Measurements from ENCODE around the gene C6orf120. TPM values are rescaled to one million over a fixed set of nuclear protein-coding genes. Genes with fewer than 3 reads are reported as not detected.

C6orf120 gene
- total and polyA plus RNA-seq, 2 donors (not counting 1 experiment from before 2014, with no cell fraction given): 9.7 to 27.1 TPM

DNA sequence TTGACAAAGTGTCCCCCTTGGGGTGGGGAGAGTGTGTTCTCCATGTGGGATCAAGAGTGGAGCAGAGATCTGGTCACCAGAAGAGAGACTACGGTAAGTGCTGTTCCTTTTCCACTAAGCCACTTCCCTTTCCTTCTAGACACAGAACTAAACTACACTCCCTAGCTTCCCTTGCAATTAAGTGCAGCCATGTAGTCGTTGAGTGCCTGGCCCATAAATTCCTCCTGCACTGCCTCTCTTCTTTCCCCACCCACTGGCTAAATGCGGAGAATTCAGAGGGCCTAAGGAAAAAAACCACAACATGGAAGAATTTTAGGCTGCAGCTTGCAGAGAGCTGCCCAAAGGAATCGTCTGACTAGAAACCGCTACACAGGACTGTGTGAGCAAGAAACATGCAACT, 1.6 kb upstream of the C6orf120 start:
- peaks cover 45% of the 10 kb centered on the region for H3K79me2 ChIP-seq (ENCODE audit: control insufficient read depth, insufficient read depth, low read length)
- ChIA-PET CTCF (interaction anchor here (1.5 kb wide), 1 partner anchor 279 kb away, joined by 3 read pairs; no protein-coding TSS in a partner anchor), POLR2A (interaction anchor here (3.0 kb wide), 1 partner anchor 51 kb away, joined by 20 read pairs; the partner anchor contains the start of genes DYNLT2 and ERMARD)
- no peak for TF ChIP-seq EZH2 (IDR thresholded peaks at IDR 0.05; ENCODE audit: borderline replicate concordance, insufficient read depth, low read depth, low read length, poor library complexity, severe bottlenecking)
- TF ChIP-seq, protein P1, sequence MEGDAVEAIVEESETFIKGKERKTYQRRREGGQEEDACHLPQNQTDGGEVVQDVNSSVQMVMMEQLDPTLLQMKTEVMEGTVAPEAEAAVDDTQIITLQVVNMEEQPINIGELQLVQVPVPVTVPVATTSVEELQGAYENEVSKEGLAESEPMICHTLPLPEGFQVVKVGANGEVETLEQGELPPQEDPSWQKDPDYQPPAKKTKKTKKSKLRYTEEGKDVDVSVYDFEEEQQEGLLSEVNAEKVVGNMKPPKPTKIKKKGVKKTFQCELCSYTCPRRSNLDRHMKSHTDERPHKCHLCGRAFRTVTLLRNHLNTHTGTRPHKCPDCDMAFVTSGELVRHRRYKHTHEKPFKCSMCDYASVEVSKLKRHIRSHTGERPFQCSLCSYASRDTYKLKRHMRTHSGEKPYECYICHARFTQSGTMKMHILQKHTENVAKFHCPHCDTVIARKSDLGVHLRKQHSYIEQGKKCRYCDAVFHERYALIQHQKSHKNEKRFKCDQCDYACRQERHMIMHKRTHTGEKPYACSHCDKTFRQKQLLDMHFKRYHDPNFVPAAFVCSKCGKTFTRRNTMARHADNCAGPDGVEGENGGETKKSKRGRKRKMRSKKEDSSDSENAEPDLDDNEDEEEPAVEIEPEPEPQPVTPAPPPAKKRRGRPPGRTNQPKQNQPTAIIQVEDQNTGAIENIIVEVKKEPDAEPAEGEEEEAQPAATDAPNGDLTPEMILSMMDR (IDR thresholded peaks at IDR 0.05): no peak
- 52% methylated on average over 3 of the region's 5 CpGs for WGBS (ENCODE audit: insufficient coverage)
- Mint-ChIP-seq H3K9me3 (ENCODE audit: insufficient read depth) (no peaks in the 10 kb centered on the region), H3K27ac (peak overlapping the region; percentile 63), H3K27me3 (no peaks in the 10 kb centered on the region), H3K4me3 (peak overlapping the region; percentile 21), H3K4me1 (peaks cover 37% of the 10 kb centered on the region)
- no peak overlapping the region for H2AFZ ChIP-seq (ENCODE audit: insufficient read depth, low read depth, low read length, poor library complexity, severe bottlenecking)
- H3K4me2 ChIP-seq (replicated peaks; ENCODE audit: low read depth, low read length, poor library complexity, severe bottlenecking): peak overlapping the region; percentile 85
- intact Hi-C loops (cut with micrococcal nuclease): loop anchor here (2.0 to 10.0 kb wide), 2 partner anchors 115 to 487 kb away; no protein-coding TSS in a partner anchor
- no peak for ATAC-seq (ENCODE audit: low read depth)
- no peaks in the 10 kb centered on the region for H3K27me3 ChIP-seq (replicated peaks in 1 of 4; ENCODE audit: control extremely low read depth in 1 of 4, control insufficient read depth in 3 of 4, insufficient read depth in 4 of 4, low read length in 3 of 4)
- H3K4me1 ChIP-seq (ENCODE audit: control insufficient read depth in 2 of 2, insufficient read depth in 2 of 2, low read length in 2 of 2): peaks cover 23 to 33% of the 10 kb centered on the region in 2 donors
- H3K9me3 ChIP-seq (ENCODE audit: control extremely low read depth in 1 of 3, control insufficient read depth in 2 of 3, insufficient read depth in 1 of 3, low read length in 2 of 3): peaks cover 0 to 13% (median 3%) of the 10 kb centered on the region in 3 donors
- H3K36me3 ChIP-seq (replicated peaks in 1 of 2; ENCODE audit: control extremely low read depth in 1 of 2, control insufficient read depth in 1 of 2, extremely low read depth in 1 of 2, insufficient read depth in 2 of 2, low read length in 1 of 2): peaks cover 6 to 7% of the 10 kb centered on the region in 2 experiments
- no peaks in the 10 kb centered on the region for H4K20me1 ChIP-seq (ENCODE audit: control insufficient read depth, insufficient read depth, low read length, poor library complexity, severe bottlenecking)
- no peak for DNase-seq
- H3K9ac ChIP-seq (ENCODE audit: low read length): no peak overlapping the region
- no peak overlapping the region for H3K4me3 ChIP-seq (ENCODE audit: control extremely low read depth in 1 of 5, extremely low read depth in 1 of 5, insufficient read depth in 1 of 5, low read depth in 2 of 5, low read length in 4 of 5)
- no peak overlapping the region for H3K27ac ChIP-seq (ENCODE audit: low read length in 2 of 2)

DNA sequence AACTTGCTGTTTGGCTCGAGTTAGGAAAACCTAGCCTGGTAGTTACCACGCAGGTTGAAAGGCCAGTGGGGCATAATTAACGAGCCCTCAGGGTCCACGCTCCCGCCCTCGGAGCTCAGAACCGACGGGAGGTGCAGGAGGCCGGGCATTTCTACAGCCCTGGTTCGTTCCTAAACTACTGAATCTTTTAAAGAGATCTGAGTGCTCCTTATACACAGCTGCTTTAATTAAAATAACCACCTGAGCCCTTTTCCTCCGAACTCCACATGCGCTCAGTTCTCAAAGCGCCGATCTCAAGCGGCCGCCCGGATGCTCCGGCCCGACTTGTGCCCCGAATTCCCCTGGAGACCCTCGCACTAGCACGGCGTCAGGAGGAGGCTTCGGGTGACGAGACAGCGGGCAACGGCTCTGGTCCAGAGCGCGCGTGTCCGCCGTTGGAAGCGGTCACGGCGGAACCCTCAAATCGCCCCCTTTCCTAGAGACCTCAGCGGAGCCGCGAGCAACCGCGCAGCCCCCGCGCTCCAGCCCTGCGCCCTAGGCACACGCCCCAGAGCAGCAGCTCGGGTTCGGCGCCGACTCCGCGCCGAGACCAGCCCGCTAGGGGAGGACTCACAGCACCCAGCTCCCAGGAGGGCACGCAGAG, 494 bp upstream of the C6orf120 start:
- WGBS (ENCODE audit: insufficient coverage): under 1% methylated on average over 54 of the region's 54 CpGs
- Histone ChIP-seq H4K20me1 (ENCODE audit: control insufficient read depth, insufficient read depth, low read length, poor library complexity, severe bottlenecking) (no peaks in the 10 kb centered on the region), H3K27ac (ENCODE audit: low read length in 2 of 2) (peak overlapping the region; percentile 86 to 95), H3K27me3 (replicated peaks in 1 of 4; ENCODE audit: control extremely low read depth in 1 of 4, control insufficient read depth in 3 of 4, insufficient read depth in 4 of 4, low read length in 3 of 4) (no peaks in the 10 kb centered on the region), H3K4me2 (replicated peaks; ENCODE audit: low read depth, low read length, poor library complexity, severe bottlenecking) (peak overlapping the region; percentile 85), H3K36me3 (replicated peaks in 1 of 2; ENCODE audit: control extremely low read depth in 1 of 2, control insufficient read depth in 1 of 2, extremely low read depth in 1 of 2, insufficient read depth in 2 of 2, low read length in 1 of 2) (peaks cover 6 to 7% of the 10 kb centered on the region in 2 experiments), H3K4me3 (ENCODE audit: control extremely low read depth in 1 of 5, extremely low read depth in 1 of 5, insufficient read depth in 1 of 5, low read depth in 2 of 5, low read length in 4 of 5) (peak overlapping the region; percentile 59 to 95 (median 85)), H2AFZ (ENCODE audit: insufficient read depth, low read depth, low read length, poor library complexity, severe bottlenecking) (peak overlapping the region; percentile 97), H3K9ac (ENCODE audit: low read length) (peak overlapping the region; percentile 92), H3K79me2 (ENCODE audit: control insufficient read depth, insufficient read depth, low read length) (peaks cover 40% of the 10 kb centered on the region), H3K4me1 (ENCODE audit: control insufficient read depth in 2 of 2, insufficient read depth in 2 of 2, low read length in 2 of 2) (peaks cover 25 to 41% of the 10 kb centered on the region in 2 donors), H3K9me3 (ENCODE audit: control extremely low read depth in 1 of 3, control insufficient read depth in 2 of 3, insufficient read depth in 1 of 3, low read length in 2 of 3) (peaks cover 0 to 7% (median 0%) of the 10 kb centered on the region in 3 donors)
- no peak for TF ChIP-seq EZH2 (IDR thresholded peaks at IDR 0.05; ENCODE audit: borderline replicate concordance, insufficient read depth, low read depth, low read length, poor library complexity, severe bottlenecking)
- TF ChIP-seq, protein P1 (IDR thresholded peaks at IDR 0.05): no peak
- CTCF ChIA-PET: interaction anchor here (0.5 to 2.1 kb wide), 8 partner anchors 14 to 280 kb away, joined by 3 to 8 read pairs (median 3); partner anchors contain the start of gene ERMARD
- ATAC-seq (ENCODE audit: low read depth) (no peak), DNase-seq (no peak)
- Mint-ChIP-seq H3K27ac (peak overlapping the region; percentile 94), H3K9me3 (ENCODE audit: insufficient read depth) (no peaks in the 10 kb centered on the region), H3K4me3 (peak overlapping the region; percentile 95), H3K27me3 (no peaks in the 10 kb centered on the region), H3K4me1 (peaks cover 46% of the 10 kb centered on the region)
- intact Hi-C loops (cut with micrococcal nuclease): loop anchor here (2.0 to 10.0 kb wide), 2 partner anchors 117 to 489 kb away; no protein-coding TSS in a partner anchor
- POLR2A ChIA-PET: interaction anchor here (0.9 to 3.0 kb wide), 4 partner anchors 21 to 852 kb away, joined by 3 to 28 read pairs (median 12); partner anchors contain the start of genes DYNLT2, ERMARD, PSMB1 and TBP

Measured in B cell (primary cell).